CD4-positive, alpha-beta T cell treated with Interleukin-4 for 4 hours (primary cell): ENCODE results near the gene CCDC187.

Source experiments
- DNase-seq: peaks from one replicate; pipeline ENCODE4 v3.0.0-alpha.2; 2020

CCDC187 gene

GRCh38 chr9:136203408-136204144, 100.3 kb downstream of the CCDC187 start:
- DNase-seq = no peak

DNA sequence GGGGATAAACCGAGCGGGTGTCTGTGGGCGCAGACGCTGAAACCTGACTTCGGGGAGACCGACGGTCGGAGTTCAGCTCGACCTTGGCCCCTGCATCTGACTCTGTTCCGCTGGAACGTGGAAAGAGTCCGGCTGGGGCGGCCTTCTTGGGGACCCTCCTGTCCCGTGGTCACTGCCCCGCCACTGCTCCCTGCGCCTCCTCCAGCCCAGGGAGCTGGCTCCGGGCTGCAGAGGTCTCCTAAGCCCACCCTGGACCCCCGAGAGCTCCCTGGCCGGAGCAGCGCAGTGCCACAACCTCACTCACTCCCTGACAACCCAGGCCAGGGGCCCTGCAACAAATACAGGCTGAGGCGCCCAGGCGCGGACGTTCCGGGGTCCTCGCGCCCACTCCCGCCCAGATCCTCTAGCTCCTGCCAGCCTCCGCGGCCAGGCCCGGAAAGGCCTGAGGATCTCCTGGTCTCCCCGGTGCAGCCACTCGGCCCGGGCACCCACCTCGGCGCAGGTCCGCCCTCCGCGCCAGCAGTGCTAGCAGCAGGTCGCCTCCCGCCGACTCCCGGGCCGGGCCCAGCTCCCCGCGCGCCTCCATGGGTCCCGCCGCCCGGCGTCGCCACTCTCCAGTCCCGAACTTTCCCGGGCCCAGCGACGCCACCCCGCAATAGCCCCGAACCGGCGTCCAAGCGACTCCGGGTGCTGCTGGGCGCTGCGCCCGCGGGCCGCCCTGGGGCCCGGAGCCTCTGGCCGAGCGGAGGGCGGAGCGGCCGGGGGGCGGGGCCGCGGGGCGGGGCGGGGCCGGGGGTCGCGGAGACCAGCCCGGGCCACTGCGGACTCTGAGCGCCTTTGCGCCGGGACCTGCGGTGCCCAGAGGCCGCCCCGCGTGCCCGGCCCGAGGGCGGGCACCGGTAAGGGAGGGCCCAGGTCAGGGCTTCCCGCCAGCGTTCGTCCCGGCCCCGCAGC, 101.2 kb downstream of the CCDC187 start:
- no peak for DNase-seq

GRCh38 chr9:136201609-136202453, 102.1 kb downstream of the CCDC187 start:
- no peak for DNase-seq

GRCh38 chr9:136201174-136201573, 102.7 kb downstream of the CCDC187 start:
- DNase-seq = no peak

GRCh38 chr9:136200424-136200823, 103.5 kb downstream of the CCDC187 start:
- no peak for DNase-seq
